Fibroblast of lung (primary cell): ENCODE measurements around the gene HCAR2.

Source experiments
- CTCF ChIP-seq, 2 donors: IDR thresholded peaks in 1 of 2; conservative IDR thresholded peaks in 1 of 2; 1 replicate in 1 of 2; 2 replicates in 1 of 2; pipeline ENCODE4 v1.5.1; 2011 to 2012; ENCODE audit warnings: low read length in 2 of 2, control low read depth in 1 of 2, inconsistent platforms in 1 of 2, low read depth in 1 of 2, mild to moderate bottlenecking in 1 of 2
- EZH2 ChIP-seq: IDR thresholded peaks from 2 replicates; pipeline ENCODE4 v1.5.1; 2012; ENCODE audit warnings: low read length, control low read depth, mild to moderate bottlenecking; ENCODE audit errors: missing control alignments

- TF ChIP-seq CTCF (conservative IDR thresholded peaks at IDR 0.05 in 1 of 2, IDR thresholded peaks at IDR 0.05 in 1 of 2; ENCODE audit: low read depth in 1 of 2, low read length in 2 of 2): no peak
- no peak for TF ChIP-seq EZH2
Observed at GRCh38 chr12:122743895-122744525, 40.9 kb upstream of the HCAR2 start.
